SK-N-MC (cell line): ENCODE results near the gene ST6GALNAC5.

Experiments
- EZH2 ChIP-seq: fragments of 200-600 bp; sonication (generic); IDR thresholded peaks from one replicate; pipeline ENCODE4 v1.6.1; 2017; ENCODE audit warnings: antibody characterized with exemption
- FOXP2 ChIP-seq: optimal IDR thresholded peaks from 2 replicates; pipeline ENCODE3; 2011; ENCODE audit warnings: mild to moderate bottlenecking, moderate library complexity; ENCODE audit not compliant: insufficient read depth; ENCODE audit errors: extremely low read length, control extremely low read depth
- POLR2AphosphoS5 ChIP-seq: IDR thresholded peaks from 2 replicates; pipeline ENCODE4 v1.6.1; 2012; ENCODE audit warnings: mild to moderate bottlenecking, low read depth, low read length, borderline replicate concordance

DNA sequence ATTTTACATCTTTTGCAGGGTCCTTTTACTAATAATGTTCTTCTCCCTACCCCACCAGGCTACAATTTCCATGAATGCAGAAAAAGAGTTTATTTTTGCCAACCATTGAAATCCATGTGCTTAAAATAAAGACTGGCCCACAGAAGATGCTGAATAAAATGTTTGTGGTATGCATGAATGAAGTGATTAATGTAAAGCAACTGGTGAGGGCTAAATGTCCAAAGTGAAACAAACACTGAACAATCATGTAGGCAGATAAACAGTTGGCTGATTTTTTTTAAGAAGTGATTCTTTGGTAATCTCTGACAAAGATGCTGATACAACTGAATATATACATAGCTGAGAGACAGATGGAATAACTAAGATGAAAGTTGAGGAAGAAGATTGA lies 94.5 kb downstream of the ST6GALNAC5 start:
- TF ChIP-seq EZH2 (no peak), POLR2AphosphoS5 (no peak), FOXP2 (no peak)
